OCI-LY7 (cell line): ENCODE data around the gene LINC00237. TPM values are rescaled to one million over a fixed set of nuclear protein-coding genes. Genes with fewer than 3 reads are reported as not detected.

Source experiments
- BruUV-seq: library from RNA; stranded (reverse); fragments of 400-500 nt; replicated peaks from 2 replicates; lab custom pipeline; 2021; lab: Mats Ljungman, UMichigan
- CTCF ChIA-PET: fragments of 300-600 bp; sonication (Branson Sonifier 250); formaldehyde crosslinking; loops from one replicate; lab custom pipeline; 2022; ENCODE audit warnings: antibody characterized with exemption; ENCODE audit not compliant: unreplicated experiment; lab: Charles Lee
- POLR2A ChIA-PET: fragments of 300-600 bp; sonication (Branson Sonifier 250); formaldehyde crosslinking; loops from one replicate; lab custom pipeline; 2022; ENCODE audit warnings: antibody characterized with exemption; lab: Charles Lee
- DNase-seq: peaks from one replicate; pipeline ENCODE4 v3.0.0-alpha.2; 2015; ENCODE audit warnings: low spot score
- H2AFZ ChIP-seq: fragments of 200-600 bp; sonication (generic), shearing (Covaris generic); 2 replicates; pipeline ENCODE4 v1.6.1; 2014; ENCODE audit warnings: mild to moderate bottlenecking, antibody characterized with exemption, low read length, moderate library complexity
- H3K27ac ChIP-seq: fragments of 200-600 bp; sonication (generic); 2 replicates; pipeline ENCODE4 v1.5.1; 2014; ENCODE audit warnings: mixed run types, low read depth, mild to moderate bottlenecking, moderate library complexity, low read length, inconsistent platforms; ENCODE audit not compliant: poor library complexity, severe bottlenecking
- H3K36me3 ChIP-seq: fragments of 200-600 bp; sonication (generic); 2 replicates; pipeline ENCODE4 v1.6.1; 2014; ENCODE audit warnings: mild to moderate bottlenecking, antibody characterized with exemption, low read length, moderate library complexity, mixed read lengths; ENCODE audit not compliant: insufficient read depth
- H3K4me1 ChIP-seq: fragments of 200-600 bp; sonication (generic); 2 replicates; pipeline ENCODE4 v1.5.1; 2014; ENCODE audit warnings: mild to moderate bottlenecking, low read length; ENCODE audit not compliant: insufficient read depth, poor library complexity, severe bottlenecking
- H3K4me2 ChIP-seq: fragments of 200-600 bp; sonication (generic); 2 replicates; pipeline ENCODE4 v1.6.1; 2014; ENCODE audit warnings: mild to moderate bottlenecking, low read length
- H3K4me3 ChIP-seq: fragments of 200-600 bp; sonication (generic); 2 replicates; pipeline ENCODE4 v1.5.1; 2014; ENCODE audit warnings: mild to moderate bottlenecking, low read depth, low read length; ENCODE audit not compliant: poor library complexity, severe bottlenecking
- H3K79me2 ChIP-seq: fragments of 200-600 bp; sonication (generic); 2 replicates; pipeline ENCODE4 v1.6.1; 2016; ENCODE audit warnings: low read depth, mild to moderate bottlenecking, low read length, moderate library complexity, mixed read lengths; ENCODE audit not compliant: insufficient read depth
- H3K9me2 ChIP-seq: fragments of 200-600 bp; sonication (generic); 2 replicates; pipeline ENCODE4 v1.6.1; 2016; ENCODE audit warnings: mild to moderate bottlenecking, low read length, mixed read lengths; ENCODE audit not compliant: insufficient read depth
- H3K9me3 ChIP-seq: fragments of 200-600 bp; sonication (generic); 2 replicates; pipeline ENCODE4 v1.6.1; 2014; ENCODE audit warnings: mild to moderate bottlenecking, mixed run types, low read length, mixed read lengths
- H4K20me1 ChIP-seq: fragments of 200-600 bp; sonication (generic); 2 replicates; pipeline ENCODE4 v1.6.1; 2014; ENCODE audit warnings: mild to moderate bottlenecking, antibody characterized with exemption, low read length, moderate library complexity, mixed read lengths; ENCODE audit not compliant: insufficient read depth
- EZH2phosphoT487 ChIP-seq: fragments of 200-600 bp; sonication (generic); IDR thresholded peaks from 2 replicates; pipeline ENCODE4 v1.6.1; 2018; ENCODE audit warnings: low read depth, borderline replicate concordance, mild to moderate bottlenecking, mixed run types, antibody characterized with exemption, low read length, moderate library complexity, mixed read lengths
- intact Hi-C: fragments of 100-400 bp; cut with micrococcal nuclease; formaldehyde crosslinking; loops from one replicate; pipeline ENCODE4 v1.10.0; 2022; ENCODE audit not compliant: unreplicated experiment
- total RNA-seq, 2 experiments: library from RNA; depleted of rRNA in 1 of 2; stranded (reverse); fragments of >200 nt in 1 of 2; shearing (Covaris generic) in 1 of 2; gene quantifications; 2 replicates each; pipeline ENCODE4 v1.2.3, GENCODE V29; 2014 to 2022
- TF ChIP-seq, protein P1 (sequence below): fragments of 200-600 bp; sonication (generic); conservative IDR thresholded peaks from 2 replicates; pipeline ENCODE4 v1.5.1; 2014; ENCODE audit warnings: mild to moderate bottlenecking, antibody characterized with exemption, low read length, moderate library complexity, mixed read lengths

LINC00237 gene
- total RNA-seq, 2 experiments from 2014 or later, result not detected

DNA sequence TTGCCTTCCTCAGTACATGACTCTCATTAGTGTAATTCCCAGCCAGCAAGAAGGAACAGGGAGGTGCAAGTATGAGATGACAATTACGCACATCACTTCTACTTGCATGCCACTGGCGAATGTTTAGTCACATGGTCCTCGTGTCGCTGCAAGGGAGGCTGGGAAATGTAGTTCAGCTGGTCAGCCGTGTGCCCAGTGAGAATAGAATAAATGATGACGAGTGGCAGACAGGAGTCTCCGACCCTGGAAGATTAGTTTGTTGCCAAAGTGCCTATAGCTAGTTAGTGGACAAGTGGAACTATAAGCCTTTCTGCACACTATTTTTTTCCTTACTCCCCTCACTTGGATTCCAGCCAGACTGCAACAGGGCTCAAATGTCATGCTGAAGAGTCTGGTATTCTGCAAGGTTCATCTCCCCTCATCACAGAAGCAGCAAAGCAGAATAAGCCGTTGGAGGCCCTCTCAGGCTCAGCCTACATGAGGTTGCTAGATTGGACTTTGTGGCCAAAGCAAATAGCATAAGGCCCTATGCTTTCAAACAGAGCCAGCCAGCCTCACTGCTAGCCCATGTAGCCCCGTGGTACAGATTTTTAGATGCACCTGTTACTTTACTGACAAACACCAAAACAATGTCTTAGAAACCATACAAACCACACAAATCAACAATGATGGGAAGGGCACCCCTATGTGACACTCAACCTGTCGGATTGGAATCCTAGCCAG is 9.7 kb downstream of the LINC00237 start:
- no peaks in the 10 kb centered on the region for H3K79me2 ChIP-seq
- no peak overlapping the region for H3K27ac ChIP-seq
- TF ChIP-seq EZH2phosphoT487, result no peak
- TF ChIP-seq, protein P1, sequence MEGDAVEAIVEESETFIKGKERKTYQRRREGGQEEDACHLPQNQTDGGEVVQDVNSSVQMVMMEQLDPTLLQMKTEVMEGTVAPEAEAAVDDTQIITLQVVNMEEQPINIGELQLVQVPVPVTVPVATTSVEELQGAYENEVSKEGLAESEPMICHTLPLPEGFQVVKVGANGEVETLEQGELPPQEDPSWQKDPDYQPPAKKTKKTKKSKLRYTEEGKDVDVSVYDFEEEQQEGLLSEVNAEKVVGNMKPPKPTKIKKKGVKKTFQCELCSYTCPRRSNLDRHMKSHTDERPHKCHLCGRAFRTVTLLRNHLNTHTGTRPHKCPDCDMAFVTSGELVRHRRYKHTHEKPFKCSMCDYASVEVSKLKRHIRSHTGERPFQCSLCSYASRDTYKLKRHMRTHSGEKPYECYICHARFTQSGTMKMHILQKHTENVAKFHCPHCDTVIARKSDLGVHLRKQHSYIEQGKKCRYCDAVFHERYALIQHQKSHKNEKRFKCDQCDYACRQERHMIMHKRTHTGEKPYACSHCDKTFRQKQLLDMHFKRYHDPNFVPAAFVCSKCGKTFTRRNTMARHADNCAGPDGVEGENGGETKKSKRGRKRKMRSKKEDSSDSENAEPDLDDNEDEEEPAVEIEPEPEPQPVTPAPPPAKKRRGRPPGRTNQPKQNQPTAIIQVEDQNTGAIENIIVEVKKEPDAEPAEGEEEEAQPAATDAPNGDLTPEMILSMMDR, result no peak
- intact Hi-C loops, result no loop called here
- POLR2A ChIA-PET, result interaction anchor here (0.7 kb wide), 1 partner anchor 321 kb away, joined by 3 read pairs; no protein-coding TSS in a partner anchor
- no peak overlapping the region for H3K4me3 ChIP-seq
- CTCF ChIA-PET, result no interaction called here
- no peaks in the 10 kb centered on the region for H4K20me1 ChIP-seq
- H3K9me3 ChIP-seq, result no peaks in the 10 kb centered on the region
- H3K4me2 ChIP-seq, result peak overlapping the region; percentile 41
- H2AFZ ChIP-seq, result peak overlapping the region; percentile 76; the same call in 1 of the 2 replicates
- H3K4me1 ChIP-seq, result peaks cover 30% of the 10 kb centered on the region
- peak; percentile 73 for DNase-seq
- BruUV-seq, result no TSS peak
- no peaks in the 10 kb centered on the region for H3K9me2 ChIP-seq
- no peaks in the 10 kb centered on the region for H3K36me3 ChIP-seq

DNA sequence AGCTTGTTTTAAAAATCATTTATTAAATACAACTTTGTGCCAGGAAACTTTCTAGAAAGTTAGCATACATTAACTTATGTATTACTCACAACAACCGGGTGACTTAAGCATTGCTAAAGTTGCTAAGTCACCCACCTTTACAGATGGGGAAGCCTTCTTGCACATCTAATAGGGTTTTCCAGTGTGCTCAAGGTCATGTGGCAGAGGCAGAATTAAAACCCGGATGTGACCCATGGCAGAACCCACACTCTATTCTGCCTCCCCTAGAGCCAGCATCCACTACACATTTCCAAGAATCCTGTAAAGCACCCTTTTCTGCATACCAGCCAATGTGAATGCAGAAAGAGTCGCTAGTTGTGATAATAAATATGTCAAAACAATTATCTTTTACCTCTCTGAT is 13.4 kb downstream of the LINC00237 start:
- no peak for DNase-seq
- Histone ChIP-seq H3K9me2 (no peaks in the 10 kb centered on the region), H2AFZ (no peak overlapping the region), H3K4me2 (no peak overlapping the region), H4K20me1 (no peaks in the 10 kb centered on the region), H3K36me3 (no peaks in the 10 kb centered on the region), H3K27ac (no peak overlapping the region), H3K4me3 (no peak overlapping the region), H3K9me3 (no peaks in the 10 kb centered on the region), H3K79me2 (no peaks in the 10 kb centered on the region), H3K4me1 (peaks cover 38% of the 10 kb centered on the region)
- intact Hi-C loops, result no loop called here
- no peak for TF ChIP-seq EZH2phosphoT487
- TF ChIP-seq, protein P1, result no peak
- CTCF ChIA-PET, result no interaction called here
- POLR2A ChIA-PET, result no interaction called here
- no TSS peak for BruUV-seq

DNA sequence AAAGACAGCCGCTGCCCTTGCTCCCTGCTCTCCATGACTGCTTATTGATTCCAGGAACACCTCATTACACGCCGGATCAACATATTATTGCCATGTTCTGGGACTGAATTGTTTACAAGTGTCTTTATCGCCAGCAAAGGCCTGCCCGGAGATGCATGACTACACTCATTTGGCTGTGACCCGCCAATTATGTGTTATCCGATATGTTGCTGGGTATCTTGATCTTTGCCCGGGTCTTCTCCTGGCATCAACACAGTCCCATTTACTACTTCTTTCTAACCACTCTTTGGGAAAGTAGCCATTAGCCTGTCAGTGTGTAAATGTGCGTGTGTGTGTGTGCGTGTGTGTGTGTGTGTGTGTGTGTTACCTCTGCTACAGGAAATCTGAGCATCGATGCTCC is 15.4 kb downstream of the LINC00237 start:
- intact Hi-C loops, result no loop called here
- no peak for TF ChIP-seq EZH2phosphoT487
- TF ChIP-seq, protein P1, result no peak
- POLR2A ChIA-PET, result interaction anchor here (0.7 to 2.6 kb wide), 3 partner anchors 9 to 144 kb away, joined by 3 to 17 read pairs (median 4); no protein-coding TSS in a partner anchor
- DNase-seq, result peak; percentile 24
- H4K20me1 ChIP-seq, result no peaks in the 10 kb centered on the region
- CTCF ChIA-PET, result no interaction called here
- no peaks in the 10 kb centered on the region for H3K79me2 ChIP-seq
- H3K36me3 ChIP-seq, result no peaks in the 10 kb centered on the region
- H3K4me2 ChIP-seq, result peak overlapping the region; percentile 63
- BruUV-seq, result no TSS peak
- H3K4me1 ChIP-seq, result peaks cover 29% of the 10 kb centered on the region
- no peaks in the 10 kb centered on the region for H3K9me2 ChIP-seq
- H3K4me3 ChIP-seq, result peak overlapping the region; percentile 48
- no peaks in the 10 kb centered on the region for H3K9me3 ChIP-seq
- peak overlapping the region; percentile 87 for H2AFZ ChIP-seq
- peak overlapping the region; percentile 63 for H3K27ac ChIP-seq
